Measurements from ENCODE around the gene POLR2H. TPM values are rescaled to one million over a fixed set of nuclear protein-coding genes. Genes with fewer than 3 reads are reported as not detected.

POLR2H gene
- polyA plus RNA-seq, 1 donor (not counting 4 experiments of a cell fraction or from before 2014, with no cell fraction given) = 202 TPM

DNA sequence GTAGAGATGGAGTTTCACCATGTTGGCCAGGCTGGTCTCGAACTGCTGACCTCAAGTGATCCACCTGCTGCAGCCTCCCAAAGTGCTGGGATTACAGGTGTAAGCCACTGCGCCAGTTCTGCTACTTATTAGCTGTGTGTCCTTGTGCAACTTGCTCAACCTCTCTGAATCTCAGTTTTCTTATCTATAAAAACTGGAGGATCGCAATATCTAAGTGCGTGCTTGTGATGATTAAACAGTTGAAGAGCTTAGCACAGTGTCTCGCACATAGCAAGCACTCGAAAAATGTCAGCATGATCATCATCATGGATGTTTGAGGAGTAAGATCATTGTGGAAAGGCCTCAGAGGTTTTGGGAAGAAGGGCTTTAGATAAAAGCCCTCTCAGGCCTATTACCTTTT lies 10.9 kb upstream of the POLR2H start:
- FAIRE-seq (no peak), DNase-seq (ENCODE audit: low read depth, low spot score) (no peak)
- peaks cover 3% of the 10 kb centered on the region for H3K4me1 ChIP-seq (ENCODE audit: control insufficient read depth, extremely low read depth, insufficient read depth, low read length)
- H4K20me1 ChIP-seq (ENCODE audit: control insufficient read depth, extremely low read depth, insufficient read depth, low read length) = no peaks in the 10 kb centered on the region
- no peaks in the 10 kb centered on the region for H3K9me3 ChIP-seq (ENCODE audit: control insufficient read depth, low read depth, low read length)
- H3K4me3 ChIP-seq (ENCODE audit: control insufficient read depth in 2 of 3, extremely low read depth in 1 of 3, insufficient read depth in 2 of 3, low read depth in 1 of 3, low read length in 3 of 3) = no peak overlapping the region
- H3K9me1 ChIP-seq (ENCODE audit: control insufficient read depth, extremely low read depth, insufficient read depth, low read length) = no peaks in the 10 kb centered on the region
- H3K9ac ChIP-seq (ENCODE audit: control insufficient read depth, extremely low read depth, insufficient read depth, low read length) = no peak overlapping the region
- no peak for TF ChIP-seq EZH2 (IDR thresholded peaks at IDR 0.05; ENCODE audit: low read length)
- TF ChIP-seq, protein P1, sequence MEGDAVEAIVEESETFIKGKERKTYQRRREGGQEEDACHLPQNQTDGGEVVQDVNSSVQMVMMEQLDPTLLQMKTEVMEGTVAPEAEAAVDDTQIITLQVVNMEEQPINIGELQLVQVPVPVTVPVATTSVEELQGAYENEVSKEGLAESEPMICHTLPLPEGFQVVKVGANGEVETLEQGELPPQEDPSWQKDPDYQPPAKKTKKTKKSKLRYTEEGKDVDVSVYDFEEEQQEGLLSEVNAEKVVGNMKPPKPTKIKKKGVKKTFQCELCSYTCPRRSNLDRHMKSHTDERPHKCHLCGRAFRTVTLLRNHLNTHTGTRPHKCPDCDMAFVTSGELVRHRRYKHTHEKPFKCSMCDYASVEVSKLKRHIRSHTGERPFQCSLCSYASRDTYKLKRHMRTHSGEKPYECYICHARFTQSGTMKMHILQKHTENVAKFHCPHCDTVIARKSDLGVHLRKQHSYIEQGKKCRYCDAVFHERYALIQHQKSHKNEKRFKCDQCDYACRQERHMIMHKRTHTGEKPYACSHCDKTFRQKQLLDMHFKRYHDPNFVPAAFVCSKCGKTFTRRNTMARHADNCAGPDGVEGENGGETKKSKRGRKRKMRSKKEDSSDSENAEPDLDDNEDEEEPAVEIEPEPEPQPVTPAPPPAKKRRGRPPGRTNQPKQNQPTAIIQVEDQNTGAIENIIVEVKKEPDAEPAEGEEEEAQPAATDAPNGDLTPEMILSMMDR (optimal IDR thresholded peaks at IDR 0.05 in 1 of 3, IDR thresholded peaks at IDR 0.05 in 1 of 3, conservative IDR thresholded peaks at IDR 0.05 in 1 of 3; ENCODE audit: extremely low read depth in 1 of 3, insufficient read depth in 2 of 3, low read length in 3 of 3) = no peak
- H3K79me2 ChIP-seq (ENCODE audit: control insufficient read depth, insufficient read depth, low read length) = no peaks in the 10 kb centered on the region
- H3K27me3 ChIP-seq (ENCODE audit: control insufficient read depth, extremely low read depth, insufficient read depth, low read length) = no peaks in the 10 kb centered on the region
- dilution Hi-C loops (cut with MboI; ENCODE audit: extremely low pct_ligation_motif_present, low sequenced_read_pairs) = no loop called here
- no peak overlapping the region for H3K27ac ChIP-seq (ENCODE audit: control insufficient read depth, insufficient read depth, low read length)
- H3K36me3 ChIP-seq (ENCODE audit: control insufficient read depth in 2 of 2, extremely low read depth in 1 of 2, insufficient read depth in 2 of 2, low read length in 2 of 2) = peaks cover 9 to 16% of the 10 kb centered on the region in 2 experiments
- no peak overlapping the region for H3K4me2 ChIP-seq (ENCODE audit: control insufficient read depth, extremely low read depth, insufficient read depth, low read depth, low read length)
- H2AFZ ChIP-seq (ENCODE audit: control insufficient read depth, low read length) = no peak overlapping the region

- dilution Hi-C loops (cut with MboI; ENCODE audit: extremely low pct_ligation_motif_present, low sequenced_read_pairs) = no loop called here
These were observed 9.9 kb upstream of the POLR2H start for GRCh38 chr3:184351511-184352148.

More at GRCh38 chr3:184351511-184352148, 9.9 kb upstream of the POLR2H start:
- Histone ChIP-seq H4K20me1 (ENCODE audit: control insufficient read depth, extremely low read depth, insufficient read depth, low read length) (no peaks in the 10 kb centered on the region), H3K4me2 (ENCODE audit: control insufficient read depth, extremely low read depth, insufficient read depth, low read depth, low read length) (no peak overlapping the region), H3K27me3 (ENCODE audit: control insufficient read depth, extremely low read depth, insufficient read depth, low read length) (no peaks in the 10 kb centered on the region), H3K36me3 (ENCODE audit: control insufficient read depth in 2 of 2, extremely low read depth in 1 of 2, insufficient read depth in 2 of 2, low read length in 2 of 2) (peaks cover 7 to 16% of the 10 kb centered on the region in 2 experiments), H3K4me1 (ENCODE audit: control insufficient read depth, extremely low read depth, insufficient read depth, low read length) (no peaks in the 10 kb centered on the region), H3K27ac (ENCODE audit: control insufficient read depth, insufficient read depth, low read length) (no peak overlapping the region), H3K4me3 (ENCODE audit: control insufficient read depth in 2 of 3, extremely low read depth in 1 of 3, insufficient read depth in 2 of 3, low read depth in 1 of 3, low read length in 3 of 3) (no peak overlapping the region), H3K9me1 (ENCODE audit: control insufficient read depth, extremely low read depth, insufficient read depth, low read length) (no peaks in the 10 kb centered on the region), H3K79me2 (ENCODE audit: control insufficient read depth, insufficient read depth, low read length) (no peaks in the 10 kb centered on the region), H3K9ac (ENCODE audit: control insufficient read depth, extremely low read depth, insufficient read depth, low read length) (no peak overlapping the region), H3K9me3 (ENCODE audit: control insufficient read depth, low read depth, low read length) (no peaks in the 10 kb centered on the region), H2AFZ (ENCODE audit: control insufficient read depth, low read length) (no peak overlapping the region)
- TF ChIP-seq EZH2 (IDR thresholded peaks at IDR 0.05; ENCODE audit: low read length) = no peak
- DNase-seq (ENCODE audit: low read depth, low spot score) (no peak), FAIRE-seq (no peak)
